ENCODE data around the gene OR6J1. TPM values are rescaled to one million over a fixed set of nuclear protein-coding genes. Genes with fewer than 3 reads are reported as not detected.
"Not testable (repeated sequence)": the region's sequence is repeated elsewhere in the genome, so short reads cannot be mapped to it uniquely, and the experiment has no call there.

Gene OR6J1
- total RNA-seq, 1 experiment from 2014 or later: not detected

DNA sequence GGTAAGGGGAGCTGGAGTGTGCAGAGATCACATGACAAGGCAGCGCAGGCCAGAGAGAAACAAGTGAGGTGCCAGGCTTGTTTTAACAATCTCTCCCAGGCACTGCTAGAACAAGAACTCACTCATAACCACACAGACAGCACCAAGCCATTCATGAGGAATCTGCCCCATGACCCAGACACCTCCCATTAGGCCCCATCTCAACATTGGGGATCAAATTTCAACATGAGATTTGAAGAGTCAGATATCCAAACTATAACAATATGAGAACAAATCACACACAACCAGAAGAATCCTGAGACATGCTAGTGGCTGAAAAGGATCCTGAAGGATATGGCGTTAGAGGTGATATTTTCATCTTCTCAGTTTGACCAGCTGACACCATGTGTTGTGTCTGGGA, 21.9 kb downstream of the OR6J1 start:
- Histone ChIP-seq H3K27me3 (replicated peaks; ENCODE audit: insufficient read depth, low read depth, low read length, poor library complexity) (no peaks in the 10 kb centered on the region), H3K36me3 (ENCODE audit: insufficient read depth, low read length, poor library complexity, severe bottlenecking) (no peaks in the 10 kb centered on the region), H3K4me1 (ENCODE audit: insufficient read depth, low read length, poor library complexity, severe bottlenecking) (no peaks in the 10 kb centered on the region), H3K4me3 (ENCODE audit: low read depth, low read length, poor library complexity, severe bottlenecking) (no peak overlapping the region), H3K9me3 (ENCODE audit: low read depth, low read length, poor library complexity, severe bottlenecking) (no peaks in the 10 kb centered on the region), H3K27ac (ENCODE audit: low read depth, low read length, poor library complexity, severe bottlenecking) (no peak overlapping the region)
- DNase-seq (ENCODE audit: low spot score): no peak
- CTCF ChIA-PET: no interaction called here
- TF ChIP-seq, protein P1, sequence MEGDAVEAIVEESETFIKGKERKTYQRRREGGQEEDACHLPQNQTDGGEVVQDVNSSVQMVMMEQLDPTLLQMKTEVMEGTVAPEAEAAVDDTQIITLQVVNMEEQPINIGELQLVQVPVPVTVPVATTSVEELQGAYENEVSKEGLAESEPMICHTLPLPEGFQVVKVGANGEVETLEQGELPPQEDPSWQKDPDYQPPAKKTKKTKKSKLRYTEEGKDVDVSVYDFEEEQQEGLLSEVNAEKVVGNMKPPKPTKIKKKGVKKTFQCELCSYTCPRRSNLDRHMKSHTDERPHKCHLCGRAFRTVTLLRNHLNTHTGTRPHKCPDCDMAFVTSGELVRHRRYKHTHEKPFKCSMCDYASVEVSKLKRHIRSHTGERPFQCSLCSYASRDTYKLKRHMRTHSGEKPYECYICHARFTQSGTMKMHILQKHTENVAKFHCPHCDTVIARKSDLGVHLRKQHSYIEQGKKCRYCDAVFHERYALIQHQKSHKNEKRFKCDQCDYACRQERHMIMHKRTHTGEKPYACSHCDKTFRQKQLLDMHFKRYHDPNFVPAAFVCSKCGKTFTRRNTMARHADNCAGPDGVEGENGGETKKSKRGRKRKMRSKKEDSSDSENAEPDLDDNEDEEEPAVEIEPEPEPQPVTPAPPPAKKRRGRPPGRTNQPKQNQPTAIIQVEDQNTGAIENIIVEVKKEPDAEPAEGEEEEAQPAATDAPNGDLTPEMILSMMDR (conservative IDR thresholded peaks at IDR 0.05; ENCODE audit: low read depth, low read length): no peak
- TF ChIP-seq EZH2 (IDR thresholded peaks at IDR 0.05; ENCODE audit: borderline replicate concordance, low read depth, low read length, poor library complexity, severe bottlenecking): no peak
- POLR2A ChIA-PET (ENCODE audit: low non-redundant PET): no interaction called here
- intact Hi-C loops (cut with micrococcal nuclease; ENCODE audit: unreplicated experiment): no loop called here
- no TSS peak for BruUV-seq (replicated peaks)

- intact Hi-C loops (cut with micrococcal nuclease; ENCODE audit: unreplicated experiment); BruUV-seq (replicated peaks); POLR2A ChIA-PET (ENCODE audit: low non-redundant PET); CTCF ChIA-PET; DNase-seq (ENCODE audit: low spot score); H3K9me3 ChIP-seq (ENCODE audit: low read depth, low read length, poor library complexity, severe bottlenecking); H3K27ac ChIP-seq (ENCODE audit: low read depth, low read length, poor library complexity, severe bottlenecking); H3K36me3 ChIP-seq (ENCODE audit: insufficient read depth, low read length, poor library complexity, severe bottlenecking); H3K27me3 ChIP-seq (replicated peaks; ENCODE audit: insufficient read depth, low read depth, low read length, poor library complexity); H3K4me3 ChIP-seq (ENCODE audit: low read depth, low read length, poor library complexity, severe bottlenecking): not testable (repeated sequence)
- peaks cover 13% of the 10 kb centered on the region for H3K4me1 ChIP-seq (ENCODE audit: insufficient read depth, low read length, poor library complexity, severe bottlenecking)
Observed at GRCh38 chr14:22615765-22616164, 28.4 kb downstream of the OR6J1 start.

- TF ChIP-seq EZH2 (IDR thresholded peaks at IDR 0.05; ENCODE audit: borderline replicate concordance, low read depth, low read length, poor library complexity, severe bottlenecking): no peak
- TF ChIP-seq, protein P1 (conservative IDR thresholded peaks at IDR 0.05; ENCODE audit: low read depth, low read length): no peak
- Histone ChIP-seq H3K27ac (ENCODE audit: low read depth, low read length, poor library complexity, severe bottlenecking) (peak overlapping the region; percentile 52), H3K4me1 (ENCODE audit: insufficient read depth, low read length, poor library complexity, severe bottlenecking) (peaks cover 13% of the 10 kb centered on the region), H3K9me3 (ENCODE audit: low read depth, low read length, poor library complexity, severe bottlenecking) (no peaks in the 10 kb centered on the region), H3K27me3 (replicated peaks; ENCODE audit: insufficient read depth, low read depth, low read length, poor library complexity) (no peaks in the 10 kb centered on the region), H3K36me3 (ENCODE audit: insufficient read depth, low read length, poor library complexity, severe bottlenecking) (peaks cover 14% of the 10 kb centered on the region), H3K4me3 (ENCODE audit: low read depth, low read length, poor library complexity, severe bottlenecking) (no peak overlapping the region)
- BruUV-seq (replicated peaks): no TSS peak
- ChIA-PET POLR2A (ENCODE audit: low non-redundant PET) (no interaction called here), CTCF (no interaction called here)
- peak; percentile 85 for DNase-seq (ENCODE audit: low spot score)
- intact Hi-C loops (cut with micrococcal nuclease; ENCODE audit: unreplicated experiment): no loop called here
Observed at GRCh38 chr14:22614240-22614799, 29.8 kb downstream of the OR6J1 start.

- no TSS peak for BruUV-seq (replicated peaks)
- TF ChIP-seq, protein P1 (conservative IDR thresholded peaks at IDR 0.05; ENCODE audit: low read depth, low read length): no peak
- no peak for TF ChIP-seq EZH2 (IDR thresholded peaks at IDR 0.05; ENCODE audit: borderline replicate concordance, low read depth, low read length, poor library complexity, severe bottlenecking)
- CTCF ChIA-PET: no interaction called here
- no peak overlapping the region for H3K4me3 ChIP-seq (ENCODE audit: low read depth, low read length, poor library complexity, severe bottlenecking)
- H3K9me3 ChIP-seq (ENCODE audit: low read depth, low read length, poor library complexity, severe bottlenecking): no peaks in the 10 kb centered on the region
- DNase-seq (ENCODE audit: low spot score): no peak
- H3K4me1 ChIP-seq (ENCODE audit: insufficient read depth, low read length, poor library complexity, severe bottlenecking): peaks cover 13% of the 10 kb centered on the region
- POLR2A ChIA-PET (ENCODE audit: low non-redundant PET): no interaction called here
- H3K27me3 ChIP-seq (replicated peaks; ENCODE audit: insufficient read depth, low read depth, low read length, poor library complexity): no peaks in the 10 kb centered on the region
- H3K36me3 ChIP-seq (ENCODE audit: insufficient read depth, low read length, poor library complexity, severe bottlenecking): peaks cover 14% of the 10 kb centered on the region
- peak overlapping the region; percentile 52 for H3K27ac ChIP-seq (ENCODE audit: low read depth, low read length, poor library complexity, severe bottlenecking)
- intact Hi-C loops (cut with micrococcal nuclease; ENCODE audit: unreplicated experiment): no loop called here
Observed at GRCh38 chr14:22613736-22614239, 30.4 kb downstream of the OR6J1 start.

All from A673 (cell line).